OCI-LY3 (cell line): ENCODE results near the gene SYPL2.

Source experiments
- CTCF ChIP-seq: fragments of 200-600, 300-600 bp; sonication (generic); IDR thresholded peaks from 2 replicates; pipeline ENCODE4 v1.5.1; 2014; ENCODE audit warnings: antibody characterized with exemption, low read length, low read depth
- EZH2phosphoT487 ChIP-seq: fragments of 200-600 bp; shearing (Covaris generic); IDR thresholded peaks from 2 replicates; pipeline ENCODE4 v1.6.1; 2018; ENCODE audit warnings: antibody characterized with exemption, mixed run types, low read depth

GRCh38 chr1:109498161-109498801 lies 31.9 kb downstream of the SYPL2 start:
- TF ChIP-seq CTCF (peak; percentile 32), EZH2phosphoT487 (no peak)
